GM12873 (cell line): ENCODE measurements around the gene UNC80.

Experiments used
- CTCF ChIP-seq: IDR thresholded peaks from 2 replicates; pipeline ENCODE4 v1.5.1; 2012; ENCODE audit warnings: low read depth, mild to moderate bottlenecking, moderate library complexity, low read length, control low read depth; ENCODE audit not compliant: insufficient read depth; ENCODE audit errors: missing control alignments

Gene UNC80

GRCh38 chr2:209875270-209875669 lies 103.6 kb downstream of the UNC80 start:
- no peak for TF ChIP-seq CTCF

DNA sequence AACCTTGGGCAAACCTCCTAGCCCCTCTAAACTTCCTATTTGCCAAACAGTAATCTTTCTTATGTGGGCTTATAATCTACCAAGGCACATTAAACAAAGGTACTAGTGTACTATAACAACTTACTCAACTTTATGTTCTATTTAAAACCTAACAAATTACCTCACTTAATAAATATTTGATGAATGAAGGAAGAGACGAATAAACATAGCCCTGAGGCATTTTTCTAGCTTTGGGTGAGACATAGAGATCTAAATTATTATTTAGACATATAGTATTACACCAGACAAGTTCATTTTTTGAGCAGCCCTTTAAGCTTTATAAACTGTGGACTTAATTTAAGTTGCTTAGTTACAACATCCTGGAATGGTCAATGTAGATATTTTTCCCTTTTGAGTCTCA lies 104.6 kb downstream of the UNC80 start:
- no peak for TF ChIP-seq CTCF

- no peak for TF ChIP-seq CTCF
These were observed 107.1 kb downstream of the UNC80 start for GRCh38 chr2:209878701-209879100.

GRCh38 chr2:209900638-209901037 lies 129.0 kb downstream of the UNC80 start:
- TF ChIP-seq CTCF, result no peak

- no peak for TF ChIP-seq CTCF
These were observed 129.5 kb downstream of the UNC80 start for GRCh38 chr2:209901172-209901571.

DNA sequence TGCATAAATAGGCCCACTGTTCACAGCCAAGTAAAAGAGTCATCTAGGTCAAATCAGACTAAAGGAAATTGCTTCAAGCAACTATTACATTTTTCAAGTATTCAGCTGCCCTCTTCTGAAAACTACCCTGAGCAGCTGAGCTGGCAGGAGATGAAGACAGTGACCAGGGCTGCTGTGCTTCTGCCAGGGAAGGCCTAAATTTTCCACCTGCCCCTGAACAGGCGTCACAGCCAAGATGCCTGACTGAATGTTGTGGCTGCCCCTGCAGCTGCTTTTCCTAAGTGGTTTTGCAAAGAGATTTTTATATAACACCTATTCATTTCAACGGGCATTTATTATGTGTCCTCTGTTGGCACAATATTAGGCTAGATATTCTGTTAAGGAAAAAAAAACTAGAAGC lies 134.1 kb downstream of the UNC80 start:
- no peak for TF ChIP-seq CTCF

- no peak for TF ChIP-seq CTCF
These were observed 136.1 kb downstream of the UNC80 start for GRCh38 chr2:209907746-209908145.
